ENCODE measurements around the gene TLR3. TPM values are rescaled to one million over a fixed set of nuclear protein-coding genes. Genes with fewer than 3 reads are reported as not detected.

TLR3 gene
- total and polyA plus RNA-seq, 2 of the 8 experiments (the other 6 are each of a cell fraction or from before 2014, with no cell fraction given) = 1.00 to 2.6 TPM

DNA sequence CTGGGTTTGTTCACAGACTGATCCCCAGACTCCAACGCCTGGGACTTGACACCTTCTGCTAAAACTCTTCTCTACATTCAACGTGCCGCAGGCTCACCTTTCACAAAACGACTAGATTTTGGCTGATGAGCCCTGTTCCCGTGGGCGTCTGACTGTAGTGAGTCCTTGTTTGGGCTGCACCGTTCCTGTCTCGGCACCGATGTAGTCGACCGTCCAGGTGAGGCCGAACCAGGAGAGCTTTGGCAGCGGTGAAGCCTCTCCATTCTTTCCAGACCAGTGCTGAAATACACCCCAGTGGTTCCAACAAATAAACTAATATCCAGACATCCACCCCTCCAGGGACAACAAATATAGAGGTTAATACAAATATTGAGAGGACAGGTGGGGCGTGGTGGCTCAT is 45.0 kb upstream of the TLR3 start:
- no peak overlapping the region for H3K9ac ChIP-seq (replicated peaks in 1 of 4; ENCODE audit: extremely low read depth in 1 of 4, low read depth in 3 of 4, low read length in 3 of 4)
- H3K36me3 ChIP-seq (ENCODE audit: control insufficient read depth in 2 of 4, insufficient read depth in 4 of 4, low read length in 3 of 4) = peaks cover 0 to 2% (median 0%) of the 10 kb centered on the region in 4 experiments; a peak in 1 of 8 replicates
- no peaks in the 10 kb centered on the region for H3K79me1 ChIP-seq (ENCODE audit: low read depth, low read length)
- TF ChIP-seq NANOG (IDR thresholded peaks at IDR 0.05; ENCODE audit: insufficient read depth, low read depth, low read length, poor library complexity, severe bottlenecking) = no peak
- TF ChIP-seq, protein P1, sequence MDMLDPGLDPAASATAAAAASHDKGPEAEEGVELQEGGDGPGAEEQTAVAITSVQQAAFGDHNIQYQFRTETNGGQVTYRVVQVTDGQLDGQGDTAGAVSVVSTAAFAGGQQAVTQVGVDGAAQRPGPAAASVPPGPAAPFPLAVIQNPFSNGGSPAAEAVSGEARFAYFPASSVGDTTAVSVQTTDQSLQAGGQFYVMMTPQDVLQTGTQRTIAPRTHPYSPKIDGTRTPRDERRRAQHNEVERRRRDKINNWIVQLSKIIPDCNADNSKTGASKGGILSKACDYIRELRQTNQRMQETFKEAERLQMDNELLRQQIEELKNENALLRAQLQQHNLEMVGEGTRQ (IDR thresholded peaks at IDR 0.05; ENCODE audit: low read length) = no peak
- no peak for TF ChIP-seq POU5F1 (IDR thresholded peaks at IDR 0.05; ENCODE audit: low read depth, low read length)
- TF ChIP-seq TBP (IDR thresholded peaks at IDR 0.05; ENCODE audit: low read depth, low read length) = no peak
- TF ChIP-seq, protein P2, sequence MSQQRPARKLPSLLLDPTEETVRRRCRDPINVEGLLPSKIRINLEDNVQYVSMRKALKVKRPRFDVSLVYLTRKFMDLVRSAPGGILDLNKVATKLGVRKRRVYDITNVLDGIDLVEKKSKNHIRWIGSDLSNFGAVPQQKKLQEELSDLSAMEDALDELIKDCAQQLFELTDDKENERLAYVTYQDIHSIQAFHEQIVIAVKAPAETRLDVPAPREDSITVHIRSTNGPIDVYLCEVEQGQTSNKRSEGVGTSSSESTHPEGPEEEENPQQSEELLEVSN (IDR thresholded peaks at IDR 0.05) = no peak
- no peak for TF ChIP-seq FOSL1 (IDR thresholded peaks at IDR 0.05; ENCODE audit: insufficient read depth, low read depth, low read length)
- TF ChIP-seq SIN3A (conservative IDR thresholded peaks at IDR 0.05 in 1 of 2, IDR thresholded peaks at IDR 0.05 in 1 of 2; ENCODE audit: low read depth in 1 of 2, low read length in 2 of 2) = no peak
- no peak for TF ChIP-seq KDM5A (IDR thresholded peaks at IDR 0.05; ENCODE audit: low read length)
- no peak for TF ChIP-seq PHF8 (conservative IDR thresholded peaks at IDR 0.05; ENCODE audit: low read depth, low read length)
- TF ChIP-seq KDM4A (IDR thresholded peaks at IDR 0.05; ENCODE audit: low read depth, low read length, severe bottlenecking) = no peak
- no peak for TF ChIP-seq SRF (IDR thresholded peaks at IDR 0.05; ENCODE audit: low read depth, low read length)
- no peak overlapping the region; the same call in 1 of the 2 replicates for H3K18ac ChIP-seq (ENCODE audit: extremely low read depth, low read length)
- peak overlapping the region; percentile 88 for H2BK20ac ChIP-seq (ENCODE audit: low read length)
- peak overlapping the region; percentile 73; the same call in 1 of the 2 replicates for H2BK15ac ChIP-seq (ENCODE audit: low read length)
- 92% methylated on average over 14 of the region's 14 CpGs; no CpG with 5 or more reads in 1 of the 2 experiments for WGBS, 2 experiments (ENCODE audit: extremely low coverage in 1 of 2, insufficient coverage in 1 of 2, insufficient read length in 1 of 2, insufficient replicate concordance in 2 of 2, low coverage in 1 of 2, low lambda C conversion rate in 2 of 2, missing lambda C conversion rate in 1 of 2)
- no peak overlapping the region for H3K4me2 ChIP-seq (ENCODE audit: insufficient read depth in 1 of 2, low read depth in 2 of 2, low read length in 2 of 2)
- H3K4ac ChIP-seq (replicated peaks; ENCODE audit: insufficient read length, low read depth, low read length) = no peak overlapping the region
- peak overlapping the region; percentile 63; the same call in 1 of the 2 replicates for H2AFZ ChIP-seq (ENCODE audit: low read length)
- H4K20me1 ChIP-seq (replicated peaks in 1 of 2; ENCODE audit: control insufficient read depth in 1 of 2, insufficient read depth in 2 of 2, low read length in 2 of 2) = no peaks in the 10 kb centered on the region
- DNase-seq (ENCODE audit: low read depth in 1 of 2, low spot score in 2 of 2) (no peak), FAIRE-seq (no peak)
- H2AK5ac ChIP-seq (ENCODE audit: low read depth, low read length) = no peak overlapping the region
- no peak overlapping the region for H4K5ac ChIP-seq (ENCODE audit: insufficient read length, low read depth, low read length)
- H4K91ac ChIP-seq (replicated peaks; ENCODE audit: insufficient read length, low read length) = peak overlapping the region; percentile 66
- H2BK12ac ChIP-seq (ENCODE audit: low read depth, low read length) = peak overlapping the region; percentile 60; the same call in 1 of the 2 replicates
- no peak overlapping the region for H3K14ac ChIP-seq (ENCODE audit: insufficient read length)
- peaks cover under 1 to 5% (median 1%) of the 10 kb centered on the region in 4 experiments; a peak in 5 of 7 replicates for H3K4me1 ChIP-seq (replicated peaks in 1 of 4; ENCODE audit: control insufficient read depth in 3 of 4, insufficient read depth in 4 of 4, low read length in 3 of 4)
- H3K79me2 ChIP-seq (ENCODE audit: control insufficient read depth in 1 of 2, insufficient read depth in 2 of 2, low read length in 2 of 2) = no peaks in the 10 kb centered on the region
- peaks cover 10 to 13% of the 10 kb centered on the region in 2 experiments; a peak in 3 of 4 replicates for H3K9me3 ChIP-seq (ENCODE audit: insufficient read depth in 2 of 2, low read depth in 1 of 2, low read length in 1 of 2)
- CTCF ChIA-PET (ENCODE audit: partially characterized antibody) = interaction anchor here (0.9 to 1.8 kb wide), 4 partner anchors 14 to 436 kb away, joined by 3 to 11 read pairs (median 3); no protein-coding TSS in a partner anchor
- POLR2A ChIA-PET (ENCODE audit: partially characterized antibody) = no interaction called here
- no peak overlapping the region for H3K4me3 ChIP-seq (ENCODE audit: extremely low read depth in 1 of 4, insufficient read depth in 2 of 4, low read depth in 3 of 4, low read length in 4 of 4)
- no peak overlapping the region for H3K56ac ChIP-seq (replicated peaks; ENCODE audit: insufficient read length, low read depth, low read length)
- no peak overlapping the region for H4K8ac ChIP-seq (ENCODE audit: extremely low read depth, insufficient read depth, low read length)
- no peak overlapping the region for H3K23ac ChIP-seq (ENCODE audit: insufficient read length)
- no peak overlapping the region for H2BK120ac ChIP-seq (replicated peaks; ENCODE audit: low read depth, low read length)
- H3K23me2 ChIP-seq (ENCODE audit: low read depth, low read length) = no peaks in the 10 kb centered on the region
- no peak overlapping the region for H3K27ac ChIP-seq (ENCODE audit: low read depth, low read length)
- H2BK5ac ChIP-seq (ENCODE audit: low read depth, low read length) = peak overlapping the region; percentile 28; the same call in 1 of the 2 replicates
- peaks cover 0 to 2% (median 0%) of the 10 kb centered on the region in 4 experiments; a peak in 1 of 7 replicates for H3K27me3 ChIP-seq (replicated peaks in 1 of 4; ENCODE audit: control insufficient read depth in 3 of 4, extremely low read depth in 1 of 4, insufficient read depth in 3 of 4, low read length in 3 of 4)
